HG03457 (cell line): ENCODE data around the gene NDUFA11.

Source experiments
- ATAC-seq: cut with Tn5 transposase; IDR thresholded peaks from one replicate; pipeline ENCODE4 v1.9.1; 2021; ENCODE audit warnings: moderate number of reproducible peaks; ENCODE audit not compliant: unreplicated experiment

Gene NDUFA11

GRCh38 chr19:5932609-5933262 is 29.1 kb upstream of the NDUFA11 start:
- ATAC-seq = no peak

GRCh38 chr19:5932146-5932545 is 28.6 kb upstream of the NDUFA11 start:
- no peak for ATAC-seq

GRCh38 chr19:5931251-5931650 is 27.7 kb upstream of the NDUFA11 start:
- ATAC-seq = no peak

GRCh38 chr19:5929625-5930024 is 26.0 kb upstream of the NDUFA11 start:
- no peak for ATAC-seq

GRCh38 chr19:5929179-5929578 is 25.6 kb upstream of the NDUFA11 start:
- ATAC-seq = no peak

- ATAC-seq = no peak
Measured at GRCh38 chr19:5927441-5927821, 23.8 kb upstream of the NDUFA11 start.

- no peak for ATAC-seq
Measured at GRCh38 chr19:5926641-5927440, 23.3 kb upstream of the NDUFA11 start.

GRCh38 chr19:5925830-5926427 is 22.3 kb upstream of the NDUFA11 start:
- no peak for ATAC-seq

- ATAC-seq = no peak
Measured at GRCh38 chr19:5923356-5923755, 19.8 kb upstream of the NDUFA11 start.

- ATAC-seq = no peak
Measured at GRCh38 chr19:5922161-5922545, 18.6 kb upstream of the NDUFA11 start.

GRCh38 chr19:5921516-5922160 is 18.0 kb upstream of the NDUFA11 start:
- ATAC-seq = no peak

GRCh38 chr19:5918463-5919079 is 15.0 kb upstream of the NDUFA11 start:
- ATAC-seq = no peak

GRCh38 chr19:5917431-5918107 is 14.0 kb upstream of the NDUFA11 start:
- no peak for ATAC-seq

- ATAC-seq = no peak
Measured at GRCh38 chr19:5916181-5916708, 12.7 kb upstream of the NDUFA11 start.

- ATAC-seq = no peak
Measured at GRCh38 chr19:5915782-5916165, 12.2 kb upstream of the NDUFA11 start.

- no peak for ATAC-seq
Measured at GRCh38 chr19:5914946-5915781, 11.6 kb upstream of the NDUFA11 start.

- ATAC-seq = no peak
Measured at GRCh38 chr19:5914358-5914774, 10.8 kb upstream of the NDUFA11 start.

- no peak for ATAC-seq
Measured at GRCh38 chr19:5913739-5914357, 10.3 kb upstream of the NDUFA11 start, which contains the start of gene CAPS. Gene CAPS (plus strand): TSS chr19:5914254. CDS start chr19:5914407, 153 bp downstream.

- no peak for ATAC-seq
Measured at GRCh38 chr19:5911366-5911765, 7.8 kb upstream of the NDUFA11 start.
